Aorta (tissue), 5 donors: Measurements from ENCODE around the gene SLC16A8. TPM values are rescaled to one million over a fixed set of nuclear protein-coding genes. Genes with fewer than 3 reads are reported as not detected.
"Not testable (repeated sequence)": the region's sequence is repeated elsewhere in the genome, so short reads cannot be mapped to it uniquely, and the experiment has no call there.

Source experiments
- ATAC-seq: fragments of 200-7000 bp; cut with Tn5 transposase; one replicate; pipeline ENCODE4 v1.9.1; 2022; ENCODE audit warnings: moderate library complexity; ENCODE audit not compliant: low FRiP score
- DNase-seq, 2 donors: peaks; one replicate each; pipeline ENCODE4 v3.0.0-alpha.2; 2020
- H3K27ac ChIP-seq, 2 donors: one replicate each; pipeline ENCODE4 v1.5.1; 2013; ENCODE audit warnings: low read length in 2 of 2, mild to moderate bottlenecking in 2 of 2, moderate library complexity in 2 of 2, control low read depth in 1 of 2, inconsistent platforms in 1 of 2, low read depth in 1 of 2
- H3K27me3 ChIP-seq, 2 donors: one replicate each; pipeline ENCODE4 v1.6.1; 2013; ENCODE audit warnings: control low read depth in 1 of 2, low read length in 1 of 2, mild to moderate bottlenecking in 1 of 2, moderate library complexity in 1 of 2; ENCODE audit not compliant: insufficient read depth in 2 of 2, control insufficient read depth in 1 of 2
- H3K36me3 ChIP-seq, 2 donors: one replicate each; pipeline ENCODE4 v1.6.1; 2013; ENCODE audit warnings: control low read depth in 1 of 2, low read length in 1 of 2, mild to moderate bottlenecking in 1 of 2; ENCODE audit not compliant: insufficient read depth in 2 of 2, control insufficient read depth in 1 of 2
- H3K4me1 ChIP-seq, 2 donors: one replicate each; pipeline ENCODE4 v1.6.1; 2013; ENCODE audit warnings: low read length in 2 of 2, control low read depth in 1 of 2, mild to moderate bottlenecking in 1 of 2, moderate library complexity in 1 of 2; ENCODE audit not compliant: insufficient read depth in 2 of 2, control insufficient read depth in 1 of 2
- H3K4me3 ChIP-seq, 2 donors: one replicate each; pipeline ENCODE4 v1.5.1; 2013; ENCODE audit warnings: low read length in 2 of 2, control low read depth in 1 of 2, mild to moderate bottlenecking in 1 of 2
- H3K9me3 ChIP-seq: one replicate; pipeline ENCODE4 v1.6.1; 2013; ENCODE audit warnings: mild to moderate bottlenecking, low read length; ENCODE audit not compliant: control insufficient read depth
- WGBS, 2 donors: extraction: QIAGEN DNeasy Blood & Tissue Kit; methylation state at CpG; one replicate each; pipeline ENCODE4 v1.1.7; 2013; 5-methylcytosine and 5-hydroxymethylcytosine counted together
- intact Hi-C, 2 donors: fragments of 100-400 bp; cut with DNase I; formaldehyde crosslinking; loops; one replicate each; pipeline versions ENCODE4 v1.14.2 to v1.15.0; 2022
- polyA plus RNA-seq, 2 donors: library from polyadenylated mRNA; stranded (reverse); fragments of 200-250 nt; gene quantifications; one replicate each; pipeline ENCODE4 v1.2.3, GENCODE V29; 2013
- total RNA-seq, 2 donors: library from RNA; stranded (reverse); fragmentation: NEBNext Ultra II Directional; extraction: Animal tissue kit (Norgen Biotek cat#: 25700); gene quantifications; one replicate each; pipeline ENCODE4 v1.2.1, GENCODE V29; 2021
- donor health status: healthy with polysubstance abuse.
- donor health status: Bipolar disorder and iron deficiency.
- donor health status: DM: no; HTN: no; CAD: no.
- donor health status: DM: no; HTN: no; CAD: no.
- donor health status: DM: yes; HTN: yes; CAD: no.

Gene SLC16A8
- total and polyA plus RNA-seq, 4 donors = 0.25 to 0.81 (median 0.72) TPM; not detected in 1

DNA sequence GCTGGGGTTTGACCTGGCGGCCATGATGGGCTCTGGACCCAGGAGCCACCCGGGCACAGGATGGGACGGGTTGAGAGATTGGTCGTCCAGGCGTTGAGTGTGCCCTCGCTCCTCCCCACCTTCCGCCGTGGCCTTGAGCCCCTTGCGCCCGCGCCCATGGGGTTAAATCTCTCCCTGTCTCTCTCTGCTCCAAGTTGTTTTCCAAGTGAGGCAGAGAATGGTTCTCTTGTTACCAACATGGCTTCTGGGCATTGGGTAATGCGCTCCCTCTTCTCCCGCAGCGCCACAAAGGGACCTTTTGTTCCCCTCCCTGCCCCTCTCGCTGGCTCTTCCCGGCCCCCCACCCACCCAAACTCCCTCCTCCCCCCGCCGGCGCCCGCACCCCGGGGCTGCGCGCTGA, 45.6 kb downstream of the SLC16A8 start:
- H3K36me3 ChIP-seq = no peaks in the 10 kb centered on the region
- H3K4me3 ChIP-seq = no peak overlapping the region
- no peak for ATAC-seq
- no peaks in the 10 kb centered on the region for H3K27me3 ChIP-seq
- 89 to 97% methylated on average over 23 of the region's 23 CpGs for WGBS, 2 donors
- DNase-seq = no peak
- H3K4me1 ChIP-seq = no peaks in the 10 kb centered on the region
- intact Hi-C loops = no loop called here
- no peak overlapping the region for H3K27ac ChIP-seq
- no peaks in the 10 kb centered on the region for H3K9me3 ChIP-seq

DNA sequence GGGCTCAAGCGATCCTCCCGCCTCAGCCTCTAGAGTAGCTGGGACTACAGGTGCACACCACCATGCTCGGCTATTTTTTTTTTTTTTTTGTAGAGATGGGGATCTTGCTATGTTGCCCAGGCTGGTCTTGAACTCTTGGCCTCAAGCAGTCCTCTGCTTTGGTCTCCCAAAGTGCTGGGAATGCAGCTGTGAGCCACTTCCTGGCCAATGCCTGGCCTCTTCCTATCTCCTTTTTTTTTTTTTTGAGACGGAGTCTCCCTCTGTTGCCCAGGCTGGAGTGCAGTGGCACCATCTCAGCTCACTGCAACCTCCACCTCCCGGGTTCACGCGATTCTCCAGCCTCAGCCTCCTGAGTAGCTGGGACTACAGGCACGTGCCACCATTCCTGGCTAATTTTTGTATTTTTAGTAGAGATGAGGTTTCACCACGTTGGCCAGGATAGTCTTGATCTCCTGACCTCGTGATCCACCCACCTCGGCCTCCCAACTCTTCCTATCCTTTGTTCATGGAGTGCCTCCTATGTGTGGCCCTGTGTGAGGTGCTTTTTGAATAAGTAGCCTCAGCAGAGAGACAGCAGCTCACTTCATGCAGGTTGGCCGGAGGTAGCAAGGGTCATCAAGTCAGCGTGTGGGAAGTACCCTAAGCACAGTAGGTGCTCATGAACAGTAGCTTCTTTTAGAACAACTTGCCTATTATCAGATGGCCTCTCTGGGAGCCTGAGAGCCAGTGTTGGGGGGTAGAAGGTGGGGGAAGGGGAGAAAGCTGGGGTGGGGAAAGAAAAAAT, 46.4 kb downstream of the SLC16A8 start:
- H3K9me3 ChIP-seq, H3K27ac ChIP-seq, H3K4me1 ChIP-seq, H3K36me3 ChIP-seq, DNase-seq, H3K27me3 ChIP-seq, ATAC-seq, intact Hi-C loops, H3K4me3 ChIP-seq: not testable (repeated sequence)
- 88 to 95% methylated on average over 13 of the region's 13 CpGs for WGBS, 2 donors

DNA sequence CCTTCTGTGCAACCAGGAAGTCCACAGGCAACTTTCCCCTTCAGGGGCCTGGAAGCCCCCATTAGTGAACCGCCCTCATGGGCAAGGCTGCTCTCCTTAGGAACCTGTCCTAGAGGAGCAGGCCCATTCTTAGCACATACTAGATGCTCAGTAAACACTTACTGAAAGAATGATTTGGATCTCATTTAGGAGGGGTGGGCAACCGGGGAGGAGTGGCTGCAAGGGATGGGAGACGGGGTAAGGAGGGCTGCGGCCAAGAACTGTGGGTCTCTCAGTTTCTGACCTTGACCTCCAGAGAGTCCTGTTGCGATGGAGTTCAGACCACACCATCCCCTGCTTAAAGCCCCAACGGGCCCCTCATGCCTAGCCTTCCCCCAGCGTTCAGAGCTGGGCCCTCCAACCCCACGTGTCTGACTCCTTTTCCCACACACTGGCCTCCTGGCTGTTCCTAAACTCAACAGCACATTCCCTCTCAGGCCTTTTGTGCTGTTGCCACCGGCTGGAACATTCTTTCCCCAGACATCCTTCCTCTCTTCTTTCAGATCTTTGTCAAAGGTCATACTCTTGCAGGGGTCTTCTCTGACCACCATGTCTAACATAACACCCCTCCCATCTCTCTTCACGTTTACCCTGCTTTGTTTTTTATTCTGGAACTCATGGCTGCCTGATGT, 47.5 kb downstream of the SLC16A8 start:
- ATAC-seq (no peak), DNase-seq (no peak)
- intact Hi-C loops = no loop called here
- H3K36me3 ChIP-seq = no peaks in the 10 kb centered on the region
- H3K4me3 ChIP-seq = no peak overlapping the region
- no peaks in the 10 kb centered on the region for H3K27me3 ChIP-seq
- H3K4me1 ChIP-seq = no peaks in the 10 kb centered on the region
- 82 to 85% methylated on average over 10 of the region's 10 CpGs for WGBS, 2 donors
- no peak overlapping the region for H3K27ac ChIP-seq
- no peaks in the 10 kb centered on the region for H3K9me3 ChIP-seq

DNA sequence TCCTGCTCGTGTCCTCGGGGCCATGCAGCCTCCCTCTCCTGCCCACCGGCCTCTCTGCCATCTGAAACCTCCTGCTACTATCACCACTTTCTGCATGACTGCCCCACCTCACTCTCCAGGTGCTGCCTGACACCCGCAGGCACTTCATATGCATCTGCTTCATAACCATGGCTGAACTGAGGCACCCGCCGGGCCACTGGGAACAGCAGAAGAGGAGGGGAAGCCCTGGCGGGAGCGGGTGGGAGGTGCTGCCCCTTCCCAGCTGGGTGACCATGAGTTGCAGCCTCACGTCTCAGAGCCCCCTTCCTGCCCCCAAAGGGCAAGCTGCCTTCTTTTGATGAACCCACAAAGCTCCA, 48.5 kb downstream of the SLC16A8 start:
- Histone ChIP-seq H3K27me3 (no peaks in the 10 kb centered on the region), H3K36me3 (no peaks in the 10 kb centered on the region), H3K4me3 (no peak overlapping the region), H3K27ac (no peak overlapping the region), H3K4me1 (no peaks in the 10 kb centered on the region), H3K9me3 (no peaks in the 10 kb centered on the region)
- intact Hi-C loops = no loop called here
- ATAC-seq (no peak), DNase-seq (no peak)
- WGBS, 2 donors = 93 to 95% methylated on average over 8 to 9 of the region's 9 CpGs

DNA sequence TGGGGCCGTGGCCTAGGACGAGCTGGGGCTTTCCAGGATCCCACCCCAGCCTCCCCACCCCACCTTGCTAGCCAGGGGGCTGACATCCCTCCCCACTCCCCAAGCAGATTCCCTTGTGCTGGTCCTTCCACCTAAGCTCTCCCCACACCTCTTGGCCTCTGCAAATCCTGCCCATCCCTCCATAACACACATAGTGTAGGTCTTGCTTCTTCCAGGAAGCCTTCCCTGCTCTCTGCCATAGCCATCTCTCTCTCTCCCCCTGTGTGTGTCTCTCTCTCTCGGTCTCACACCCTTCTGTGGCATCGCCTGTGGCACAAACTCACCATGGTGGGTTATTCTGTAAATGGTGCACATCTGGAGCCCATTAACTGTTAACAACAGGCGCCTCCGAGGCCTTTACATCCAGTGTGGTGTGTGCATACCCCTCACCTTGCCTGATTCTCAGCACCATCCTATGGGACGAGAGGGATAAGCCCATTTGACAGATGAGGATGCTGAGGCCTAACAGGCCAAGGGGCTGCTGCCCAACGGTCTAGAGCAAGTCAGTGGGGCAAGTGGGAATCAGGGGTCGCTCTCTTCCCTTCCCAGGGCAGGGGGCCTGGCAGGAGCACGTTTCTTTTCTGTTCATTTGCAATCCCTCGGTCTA, 49.0 kb downstream of the SLC16A8 start:
- intact Hi-C loops = no loop called here
- ATAC-seq (no peak), DNase-seq (no peak)
- no peak overlapping the region for H3K4me3 ChIP-seq
- H3K9me3 ChIP-seq = no peaks in the 10 kb centered on the region
- 74 to 77% methylated on average over 11 of the region's 11 CpGs for WGBS, 2 donors
- H3K27ac ChIP-seq = no peak overlapping the region
- no peaks in the 10 kb centered on the region for H3K4me1 ChIP-seq
- no peaks in the 10 kb centered on the region for H3K36me3 ChIP-seq
- H3K27me3 ChIP-seq = no peaks in the 10 kb centered on the region

DNA sequence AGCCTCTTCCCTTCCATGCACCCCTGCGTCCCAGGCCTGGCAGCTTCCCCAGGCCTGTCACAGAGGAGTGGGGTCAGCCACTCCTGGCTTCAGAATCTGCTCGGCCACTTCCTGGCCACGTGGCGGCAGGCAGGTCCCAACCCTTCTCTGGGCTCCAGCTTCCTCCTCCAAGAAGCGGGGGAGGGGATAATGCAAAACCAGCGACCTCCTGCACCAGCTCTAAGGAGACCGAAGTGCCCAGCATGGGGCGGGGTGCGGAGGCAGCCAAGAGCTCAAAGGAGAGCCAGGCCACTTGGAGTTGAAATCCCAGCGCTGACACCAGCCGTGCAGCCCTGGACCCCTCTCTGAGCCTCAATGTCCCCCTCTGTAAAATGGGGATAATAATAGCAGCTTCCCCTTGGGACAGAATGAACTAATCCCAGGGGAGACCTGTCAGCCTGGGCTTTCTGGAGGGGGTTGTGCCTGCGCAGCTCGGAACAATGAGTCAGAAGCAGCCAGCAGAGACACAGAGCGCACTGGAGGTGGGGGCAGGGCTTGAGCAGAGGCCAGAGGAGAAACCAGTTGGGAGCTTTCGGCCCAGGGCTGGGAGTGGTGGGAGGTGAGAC, 49.6 kb downstream of the SLC16A8 start:
- H3K27me3 ChIP-seq = no peaks in the 10 kb centered on the region
- ATAC-seq (peak; percentile 67), DNase-seq (peak; percentile 88 to 90)
- H3K27ac ChIP-seq = no peak overlapping the region
- no peaks in the 10 kb centered on the region for H3K4me1 ChIP-seq
- H3K36me3 ChIP-seq = no peaks in the 10 kb centered on the region
- H3K9me3 ChIP-seq = no peaks in the 10 kb centered on the region
- 16 to 24% methylated on average over 15 of the region's 15 CpGs for WGBS, 2 donors
- H3K4me3 ChIP-seq = no peak overlapping the region
- intact Hi-C loops = no loop called here

DNA sequence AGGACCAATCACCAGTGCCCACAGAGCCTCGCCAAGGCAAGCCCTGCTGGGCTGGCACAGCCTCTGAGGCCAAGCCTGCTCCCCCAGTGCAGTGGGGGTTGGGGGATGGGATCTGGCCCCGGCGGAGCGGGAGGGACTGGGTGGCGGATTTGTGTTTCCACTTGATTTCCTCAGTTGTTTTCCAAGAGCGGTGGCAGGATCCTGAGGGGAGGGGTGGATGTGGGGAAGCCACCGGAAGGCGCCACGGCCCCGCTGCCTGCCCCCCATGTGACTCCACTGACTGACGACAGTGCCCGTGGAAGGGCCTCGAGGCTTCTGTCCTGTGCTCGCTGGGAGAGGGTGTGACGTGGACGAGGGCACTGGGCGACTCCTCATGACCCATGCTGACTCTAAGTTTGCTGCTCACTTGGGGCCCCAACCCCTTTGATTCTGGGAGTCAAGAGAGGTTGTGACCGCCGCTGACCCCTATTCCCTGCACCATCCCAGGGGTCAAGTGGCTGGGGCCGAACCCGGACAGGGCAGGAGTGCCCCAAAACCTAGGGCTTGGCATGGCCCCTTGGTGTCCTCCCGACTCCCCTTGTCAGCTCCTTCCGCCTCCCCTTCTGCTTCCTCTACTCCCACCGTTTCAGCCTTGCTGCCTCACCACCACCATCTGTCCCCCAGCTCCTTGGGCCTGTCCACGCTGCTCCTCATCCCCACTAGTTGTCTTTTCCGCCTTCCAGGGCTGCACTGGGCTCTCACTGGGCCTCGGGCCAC, 50.3 kb downstream of the SLC16A8 start:
- peak; percentile 1 for ATAC-seq
- no peak for DNase-seq
- Histone ChIP-seq H3K36me3 (no peaks in the 10 kb centered on the region), H3K4me3 (no peak overlapping the region), H3K27me3 (no peaks in the 10 kb centered on the region), H3K9me3 (no peaks in the 10 kb centered on the region), H3K27ac (no peak overlapping the region), H3K4me1 (no peaks in the 10 kb centered on the region)
- intact Hi-C loops = no loop called here
- 70 to 80% methylated on average over 27 of the region's 27 CpGs for WGBS, 2 donors

DNA sequence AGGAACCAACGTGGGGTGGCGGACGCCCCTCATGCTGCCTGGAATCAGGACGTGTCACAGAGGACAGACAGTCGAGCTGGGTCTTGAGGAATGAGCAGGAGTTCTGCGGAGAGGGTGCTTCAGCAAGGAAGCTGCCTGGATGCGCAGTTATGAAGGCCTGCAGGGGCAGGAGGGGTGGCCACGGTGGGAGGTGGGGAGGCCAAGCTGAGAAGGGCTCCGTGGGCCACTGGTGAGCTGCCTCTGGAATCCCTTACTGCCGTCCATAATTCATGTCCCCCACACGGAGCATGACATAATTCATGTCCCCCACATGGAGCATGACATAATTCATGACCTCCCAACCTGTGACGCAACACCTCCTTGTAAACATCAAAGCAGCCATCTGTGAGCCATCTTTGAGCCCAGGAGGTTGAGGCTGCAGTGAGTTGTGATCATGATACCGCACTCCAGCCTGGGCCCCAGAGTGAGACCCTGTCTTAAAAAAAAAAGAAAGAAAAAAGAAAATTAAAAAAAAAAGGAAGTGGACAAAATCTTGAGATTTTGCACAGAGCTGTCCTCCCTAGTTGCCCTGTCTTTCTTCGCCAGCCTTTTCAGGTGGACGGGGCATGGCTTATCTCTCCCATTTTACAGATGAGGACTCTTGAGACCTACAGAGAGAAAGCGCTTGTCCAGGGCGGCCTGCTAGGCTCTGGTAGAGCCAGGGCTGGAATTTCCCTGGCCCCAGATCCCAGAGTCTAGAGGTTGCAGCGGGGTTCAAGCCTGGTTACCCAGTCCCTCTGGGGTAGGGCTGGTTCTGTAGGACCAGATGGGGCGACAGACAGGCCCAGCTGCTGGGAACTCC, 51.1 kb downstream of the SLC16A8 start:
- intact Hi-C loops = no loop called here
- 86 to 88% methylated on average over 19 of the region's 19 CpGs for WGBS, 2 donors
- H3K36me3 ChIP-seq = no peaks in the 10 kb centered on the region
- H3K9me3 ChIP-seq = no peaks in the 10 kb centered on the region
- no peak overlapping the region for H3K4me3 ChIP-seq
- ATAC-seq (no peak), DNase-seq (no peak)
- no peaks in the 10 kb centered on the region for H3K27me3 ChIP-seq
- H3K27ac ChIP-seq = no peak overlapping the region
- H3K4me1 ChIP-seq = no peaks in the 10 kb centered on the region
